ENCODE measurements around the gene CACNA1S.

DNA sequence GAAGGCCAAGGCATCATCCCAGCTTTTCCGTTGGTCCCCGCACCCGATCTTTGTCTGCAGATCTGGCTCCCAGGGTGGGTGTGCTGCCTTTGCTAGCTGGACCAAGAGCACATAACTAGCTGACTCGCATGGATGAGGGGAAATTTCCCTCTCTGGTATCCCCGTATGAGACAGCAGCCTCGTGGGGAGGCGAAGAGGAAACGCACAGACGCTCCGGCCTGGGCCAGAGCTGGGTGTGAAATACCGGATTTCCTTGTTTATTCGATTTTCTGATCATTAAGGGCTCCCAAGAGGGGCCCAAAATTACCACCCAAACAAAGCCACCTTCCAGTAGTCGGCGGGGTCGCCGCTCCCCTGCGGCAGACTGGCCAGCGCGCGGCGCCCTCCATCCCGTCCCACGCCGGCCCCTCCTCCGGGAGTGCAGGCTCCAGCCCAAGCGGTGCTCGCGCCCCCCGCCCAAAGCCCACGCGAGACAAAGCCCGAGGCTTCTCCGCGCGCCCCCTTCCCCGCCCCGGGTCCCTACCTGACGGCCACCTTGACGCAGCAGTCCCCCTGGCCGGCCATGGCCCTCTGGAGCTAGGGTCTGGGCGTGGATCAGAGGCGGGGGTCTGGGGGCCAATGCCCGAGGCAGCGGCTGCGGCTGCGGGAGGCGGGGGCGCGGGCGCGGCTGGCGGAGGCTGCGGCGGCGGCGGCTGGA, 89.3 kb downstream of the CACNA1S start:
- TF ChIP-seq MAFK (IDR thresholded peaks at IDR 0.05; ENCODE audit: low read depth, low read length): no peak
- TF ChIP-seq, protein P1, sequence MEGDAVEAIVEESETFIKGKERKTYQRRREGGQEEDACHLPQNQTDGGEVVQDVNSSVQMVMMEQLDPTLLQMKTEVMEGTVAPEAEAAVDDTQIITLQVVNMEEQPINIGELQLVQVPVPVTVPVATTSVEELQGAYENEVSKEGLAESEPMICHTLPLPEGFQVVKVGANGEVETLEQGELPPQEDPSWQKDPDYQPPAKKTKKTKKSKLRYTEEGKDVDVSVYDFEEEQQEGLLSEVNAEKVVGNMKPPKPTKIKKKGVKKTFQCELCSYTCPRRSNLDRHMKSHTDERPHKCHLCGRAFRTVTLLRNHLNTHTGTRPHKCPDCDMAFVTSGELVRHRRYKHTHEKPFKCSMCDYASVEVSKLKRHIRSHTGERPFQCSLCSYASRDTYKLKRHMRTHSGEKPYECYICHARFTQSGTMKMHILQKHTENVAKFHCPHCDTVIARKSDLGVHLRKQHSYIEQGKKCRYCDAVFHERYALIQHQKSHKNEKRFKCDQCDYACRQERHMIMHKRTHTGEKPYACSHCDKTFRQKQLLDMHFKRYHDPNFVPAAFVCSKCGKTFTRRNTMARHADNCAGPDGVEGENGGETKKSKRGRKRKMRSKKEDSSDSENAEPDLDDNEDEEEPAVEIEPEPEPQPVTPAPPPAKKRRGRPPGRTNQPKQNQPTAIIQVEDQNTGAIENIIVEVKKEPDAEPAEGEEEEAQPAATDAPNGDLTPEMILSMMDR (conservative IDR thresholded peaks at IDR 0.05; ENCODE audit: low read depth, low read length): no peak
- no peak for TF ChIP-seq RCOR1 (IDR thresholded peaks at IDR 0.05; ENCODE audit: insufficient replicate concordance, low read length)

Measured in IMR-90 (cell line).